ENCODE data around the gene NCAM1. TPM values are rescaled to one million over a fixed set of nuclear protein-coding genes. Genes with fewer than 3 reads are reported as not detected.

Gene NCAM1
- total RNA-seq, 1 donor from 2014 or later, result 3.5 TPM

- H3K27ac ChIP-seq, result no peak overlapping the region
- H3K4me3 ChIP-seq, result no peak overlapping the region
- no peaks in the 10 kb centered on the region for H3K36me3 ChIP-seq
- H3K9me3 ChIP-seq, result no peaks in the 10 kb centered on the region
- intact Hi-C loops (cut with DNase I), result no loop called here
- DNase-seq (no peak), ATAC-seq (no peak)
- TF ChIP-seq, protein P1, sequence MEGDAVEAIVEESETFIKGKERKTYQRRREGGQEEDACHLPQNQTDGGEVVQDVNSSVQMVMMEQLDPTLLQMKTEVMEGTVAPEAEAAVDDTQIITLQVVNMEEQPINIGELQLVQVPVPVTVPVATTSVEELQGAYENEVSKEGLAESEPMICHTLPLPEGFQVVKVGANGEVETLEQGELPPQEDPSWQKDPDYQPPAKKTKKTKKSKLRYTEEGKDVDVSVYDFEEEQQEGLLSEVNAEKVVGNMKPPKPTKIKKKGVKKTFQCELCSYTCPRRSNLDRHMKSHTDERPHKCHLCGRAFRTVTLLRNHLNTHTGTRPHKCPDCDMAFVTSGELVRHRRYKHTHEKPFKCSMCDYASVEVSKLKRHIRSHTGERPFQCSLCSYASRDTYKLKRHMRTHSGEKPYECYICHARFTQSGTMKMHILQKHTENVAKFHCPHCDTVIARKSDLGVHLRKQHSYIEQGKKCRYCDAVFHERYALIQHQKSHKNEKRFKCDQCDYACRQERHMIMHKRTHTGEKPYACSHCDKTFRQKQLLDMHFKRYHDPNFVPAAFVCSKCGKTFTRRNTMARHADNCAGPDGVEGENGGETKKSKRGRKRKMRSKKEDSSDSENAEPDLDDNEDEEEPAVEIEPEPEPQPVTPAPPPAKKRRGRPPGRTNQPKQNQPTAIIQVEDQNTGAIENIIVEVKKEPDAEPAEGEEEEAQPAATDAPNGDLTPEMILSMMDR (IDR thresholded peaks at IDR 0.05), result no peak
- H3K27me3 ChIP-seq (ENCODE audit: low read depth), result no peaks in the 10 kb centered on the region
- H3K4me1 ChIP-seq, result no peaks in the 10 kb centered on the region
These were observed 288.6 kb downstream of the NCAM1 start for GRCh38 chr11:113249786-113250185.

DNA sequence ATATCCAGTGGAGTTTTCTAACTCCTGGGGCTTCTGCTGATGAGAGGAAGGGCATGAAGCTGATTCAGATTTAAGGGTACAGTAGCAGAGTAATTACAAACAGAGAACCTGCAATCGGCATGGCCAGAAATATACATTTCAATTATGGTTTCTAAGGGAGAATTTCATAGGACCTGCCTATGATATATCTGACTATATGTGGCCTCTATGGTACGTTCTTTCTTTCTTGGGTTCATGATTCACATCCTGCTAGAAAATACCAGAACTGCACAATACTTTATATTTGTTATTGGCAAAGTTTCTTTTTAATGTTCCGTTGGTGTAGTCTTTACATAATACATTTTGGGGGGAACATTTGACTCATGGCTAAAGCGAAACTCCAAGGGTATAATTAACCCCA, 290.1 kb downstream of the NCAM1 start:
- no peak overlapping the region for H3K4me3 ChIP-seq
- intact Hi-C loops (cut with DNase I), result no loop called here
- TF ChIP-seq, protein P1 (IDR thresholded peaks at IDR 0.05), result no peak
- DNase-seq (no peak), ATAC-seq (no peak)
- no peaks in the 10 kb centered on the region for H3K4me1 ChIP-seq
- no peak overlapping the region for H3K27ac ChIP-seq
- H3K36me3 ChIP-seq, result no peaks in the 10 kb centered on the region
- no peaks in the 10 kb centered on the region for H3K9me3 ChIP-seq
- H3K27me3 ChIP-seq (ENCODE audit: low read depth), result no peaks in the 10 kb centered on the region

DNA sequence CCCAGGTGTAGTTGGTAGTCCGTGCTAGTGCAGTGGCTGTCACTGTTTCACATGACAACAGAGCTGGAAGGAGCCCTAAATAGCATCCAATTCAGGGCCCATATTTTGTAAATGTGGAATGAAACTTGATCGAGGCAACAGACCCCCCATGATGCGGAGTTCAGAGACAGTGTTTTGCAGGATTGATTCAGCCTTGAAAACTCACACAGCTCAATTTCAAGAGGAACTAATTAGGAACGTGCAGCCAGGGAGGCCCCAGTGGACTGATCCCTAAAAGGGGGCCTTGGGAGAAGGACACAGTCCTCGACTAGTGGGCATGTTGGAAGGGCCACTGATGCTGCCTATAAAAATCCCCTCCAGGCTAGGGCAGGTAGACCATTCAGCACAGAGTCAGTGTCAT, 292.2 kb downstream of the NCAM1 start:
- TF ChIP-seq, protein P1 (IDR thresholded peaks at IDR 0.05), result no peak
- intact Hi-C loops (cut with DNase I), result no loop called here
- H3K27ac ChIP-seq, result no peak overlapping the region
- no peaks in the 10 kb centered on the region for H3K9me3 ChIP-seq
- H3K36me3 ChIP-seq, result no peaks in the 10 kb centered on the region
- H3K27me3 ChIP-seq (ENCODE audit: low read depth), result no peaks in the 10 kb centered on the region
- H3K4me1 ChIP-seq, result no peaks in the 10 kb centered on the region
- H3K4me3 ChIP-seq, result no peak overlapping the region
- ATAC-seq (no peak), DNase-seq (no peak)

DNA sequence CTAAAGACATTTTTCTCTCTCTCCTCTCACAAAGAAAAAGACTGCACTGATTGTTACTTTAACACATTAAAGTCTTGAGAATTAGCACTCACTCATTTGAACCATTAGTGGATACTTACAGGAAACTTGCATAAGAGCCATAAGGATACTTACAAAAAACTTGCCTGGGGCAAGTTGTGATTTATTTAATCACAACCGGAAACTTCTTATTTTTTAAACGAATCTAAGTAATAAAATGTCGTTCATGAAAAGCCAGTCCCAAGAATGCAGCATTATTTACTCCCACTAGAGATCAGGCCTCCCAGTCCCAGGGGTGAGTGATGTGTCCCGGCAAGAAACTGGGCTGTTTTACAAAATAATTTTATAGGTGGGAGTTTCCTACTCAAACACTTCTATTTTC, 293.9 kb downstream of the NCAM1 start:
- Histone ChIP-seq H3K27ac (no peak overlapping the region), H3K4me3 (no peak overlapping the region), H3K4me1 (no peaks in the 10 kb centered on the region), H3K36me3 (no peaks in the 10 kb centered on the region), H3K27me3 (ENCODE audit: low read depth) (no peaks in the 10 kb centered on the region), H3K9me3 (no peaks in the 10 kb centered on the region)
- DNase-seq (no peak), ATAC-seq (no peak)
- intact Hi-C loops (cut with DNase I), result no loop called here
- TF ChIP-seq, protein P1 (IDR thresholded peaks at IDR 0.05), result no peak

- no peaks in the 10 kb centered on the region for H3K9me3 ChIP-seq
- DNase-seq, result no peak
- no peaks in the 10 kb centered on the region for H3K27me3 ChIP-seq (ENCODE audit: low read depth)
- intact Hi-C loops (cut with DNase I), result no loop called here
- no peak overlapping the region for H3K4me3 ChIP-seq
- ATAC-seq, result no peak
- TF ChIP-seq, protein P1 (IDR thresholded peaks at IDR 0.05), result no peak
- no peak overlapping the region for H3K27ac ChIP-seq
- H3K4me1 ChIP-seq, result no peaks in the 10 kb centered on the region
- no peaks in the 10 kb centered on the region for H3K36me3 ChIP-seq
These were observed 294.5 kb downstream of the NCAM1 start for GRCh38 chr11:113255741-113256140.
